Measurements from ENCODE around the gene KIF2C. TPM values are rescaled to one million over a fixed set of nuclear protein-coding genes. Genes with fewer than 3 reads are reported as not detected.

The KIF2C gene
- polyA plus RNA-seq, 2 of the 4 experiments (the other 2 are of a cell fraction): 26.9 to 40.5 TPM

DNA sequence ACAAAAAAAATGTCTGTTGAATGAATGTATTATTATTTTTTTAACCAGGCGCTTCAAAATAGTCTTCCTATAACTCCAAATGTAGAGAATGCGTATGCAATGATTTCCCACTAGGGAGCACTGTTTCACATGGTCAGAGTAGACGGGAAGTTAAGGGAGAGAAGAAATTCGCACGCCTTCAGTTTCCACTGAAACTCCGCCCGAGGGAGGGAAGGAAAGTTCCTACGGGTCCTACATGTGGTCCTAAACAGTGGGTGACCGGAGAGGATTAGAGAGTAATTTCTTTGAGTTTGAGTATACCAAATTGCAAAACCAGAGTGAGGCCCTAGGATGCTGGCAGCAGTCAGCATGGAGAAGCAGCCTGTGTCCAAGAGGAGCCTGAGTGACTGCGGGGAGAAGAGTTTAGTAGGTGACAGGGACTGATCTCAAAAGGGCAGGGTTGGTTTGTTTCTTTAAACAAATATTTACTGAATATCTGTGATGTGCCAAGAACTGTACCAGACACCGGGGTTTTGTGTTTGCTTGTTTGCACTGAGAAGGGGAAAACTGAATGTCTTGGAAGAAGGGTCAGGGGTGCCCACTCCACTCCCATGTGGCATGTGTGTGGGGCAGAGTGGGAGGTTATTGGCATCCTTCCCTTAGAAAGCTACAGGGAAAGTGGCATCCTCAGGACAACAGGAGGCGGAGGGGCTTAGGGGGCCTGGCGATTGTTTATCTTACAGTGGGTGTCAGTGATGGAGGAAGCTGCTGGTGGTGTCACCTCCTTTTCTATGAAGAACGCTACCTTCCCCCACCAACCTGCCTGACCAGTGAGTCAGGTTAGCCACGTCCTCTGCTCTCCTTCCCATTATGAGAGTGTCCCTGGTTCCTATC lies 31.4 kb upstream of the KIF2C start:
- Histone ChIP-seq H3K4me2 (peak overlapping the region; percentile 73), H3K4me1 (peaks cover 31% of the 10 kb centered on the region), H3K9me3 (no peaks in the 10 kb centered on the region), H3K27ac (peak overlapping the region; percentile 84 to 93), H3K4me3 (no peak overlapping the region)
- 27% methylated on average over 15 of the region's 15 CpGs for WGBS (ENCODE audit: missing lambda C conversion rate)
- peak; percentile 67 to 76; a peak in 5 of 6 replicates for ATAC-seq
- TF ChIP-seq TFCP2L1 (CRISPR knock-in tag; IDR thresholded peaks at IDR 0.05) (no peak), RAD21 (conservative IDR thresholded peaks at IDR 0.05 in 1 of 2, IDR thresholded peaks at IDR 0.05 in 1 of 2) (peak; percentile 43)
- TF ChIP-seq, protein P1, sequence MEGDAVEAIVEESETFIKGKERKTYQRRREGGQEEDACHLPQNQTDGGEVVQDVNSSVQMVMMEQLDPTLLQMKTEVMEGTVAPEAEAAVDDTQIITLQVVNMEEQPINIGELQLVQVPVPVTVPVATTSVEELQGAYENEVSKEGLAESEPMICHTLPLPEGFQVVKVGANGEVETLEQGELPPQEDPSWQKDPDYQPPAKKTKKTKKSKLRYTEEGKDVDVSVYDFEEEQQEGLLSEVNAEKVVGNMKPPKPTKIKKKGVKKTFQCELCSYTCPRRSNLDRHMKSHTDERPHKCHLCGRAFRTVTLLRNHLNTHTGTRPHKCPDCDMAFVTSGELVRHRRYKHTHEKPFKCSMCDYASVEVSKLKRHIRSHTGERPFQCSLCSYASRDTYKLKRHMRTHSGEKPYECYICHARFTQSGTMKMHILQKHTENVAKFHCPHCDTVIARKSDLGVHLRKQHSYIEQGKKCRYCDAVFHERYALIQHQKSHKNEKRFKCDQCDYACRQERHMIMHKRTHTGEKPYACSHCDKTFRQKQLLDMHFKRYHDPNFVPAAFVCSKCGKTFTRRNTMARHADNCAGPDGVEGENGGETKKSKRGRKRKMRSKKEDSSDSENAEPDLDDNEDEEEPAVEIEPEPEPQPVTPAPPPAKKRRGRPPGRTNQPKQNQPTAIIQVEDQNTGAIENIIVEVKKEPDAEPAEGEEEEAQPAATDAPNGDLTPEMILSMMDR (IDR thresholded peaks at IDR 0.05): peak; percentile 49; the same call in 2 of the 3 replicates
- TF ChIP-seq, protein P2, sequence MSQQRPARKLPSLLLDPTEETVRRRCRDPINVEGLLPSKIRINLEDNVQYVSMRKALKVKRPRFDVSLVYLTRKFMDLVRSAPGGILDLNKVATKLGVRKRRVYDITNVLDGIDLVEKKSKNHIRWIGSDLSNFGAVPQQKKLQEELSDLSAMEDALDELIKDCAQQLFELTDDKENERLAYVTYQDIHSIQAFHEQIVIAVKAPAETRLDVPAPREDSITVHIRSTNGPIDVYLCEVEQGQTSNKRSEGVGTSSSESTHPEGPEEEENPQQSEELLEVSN (IDR thresholded peaks at IDR 0.05; ENCODE audit: borderline replicate concordance, low read depth): peak; percentile 22; the same call in 1 of the 2 replicates
- TF ChIP-seq, protein P3, sequence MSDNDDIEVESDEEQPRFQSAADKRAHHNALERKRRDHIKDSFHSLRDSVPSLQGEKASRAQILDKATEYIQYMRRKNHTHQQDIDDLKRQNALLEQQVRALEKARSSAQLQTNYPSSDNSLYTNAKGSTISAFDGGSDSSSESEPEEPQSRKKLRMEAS (IDR thresholded peaks at IDR 0.05): peak; percentile 19; the same call in 1 of the 2 replicates
- ChIA-PET CTCF (interaction anchor here (0.8 to 3.6 kb wide), 7 partner anchors 7 to 56 kb away, joined by 3 to 12 read pairs (median 4); partner anchors contain the start of gene RNU5D-1), POLR2A (interaction anchor here (3.8 kb wide), 1 partner anchor 13 kb away, joined by 27 read pairs; no protein-coding TSS in a partner anchor)
- DNase-seq (ENCODE audit: low read depth in 1 of 2, low spot score in 1 of 2): peak; percentile 40 to 63
- no peak for FAIRE-seq

DNA sequence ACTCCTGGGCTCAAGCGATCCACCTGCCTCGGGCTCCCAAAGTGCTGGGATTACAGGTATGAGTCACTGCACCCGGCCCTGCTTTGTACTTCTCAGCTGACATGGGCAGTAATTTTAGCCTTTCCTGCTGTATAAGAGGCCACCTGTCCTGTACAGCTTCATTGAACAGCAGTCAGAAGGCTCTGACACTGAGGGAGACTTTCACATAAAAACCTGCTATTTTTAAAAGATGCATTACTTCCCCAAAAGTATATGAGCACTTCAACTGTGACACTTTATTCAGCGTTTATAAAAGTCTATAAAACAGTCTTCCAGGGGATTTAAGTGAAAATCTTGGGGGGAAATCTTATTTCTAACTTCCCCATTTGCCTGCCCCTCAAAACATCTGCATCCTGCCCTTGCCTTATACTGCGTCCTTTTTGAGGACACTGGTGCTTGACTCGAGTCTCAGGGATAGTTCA lies 26.3 kb upstream of the KIF2C start:
- FAIRE-seq: no peak
- WGBS (ENCODE audit: missing lambda C conversion rate): 25% methylated on average over 4 of the region's 6 CpGs
- Histone ChIP-seq H3K4me2 (no peak overlapping the region), H3K4me3 (no peak overlapping the region), H3K4me1 (peaks cover 12% of the 10 kb centered on the region), H3K9me3 (no peaks in the 10 kb centered on the region), H3K27ac (no peak overlapping the region)
- ChIA-PET CTCF (interaction anchor here (0.5 to 1.7 kb wide), 4 partner anchors 13 to 49 kb away, joined by 3 to 7 read pairs (median 4); partner anchors contain the start of gene RNU5D-1), POLR2A (interaction anchor here (2.5 kb wide), 1 partner anchor 8 kb away, joined by 9 read pairs; no protein-coding TSS in a partner anchor)
- no peak for DNase-seq (ENCODE audit: low read depth in 1 of 2, low spot score in 1 of 2)
- no peak for ATAC-seq
- TF ChIP-seq CHD4 (IDR thresholded peaks at IDR 0.05; ENCODE audit: borderline replicate concordance): no peak
- TF ChIP-seq PHF8 (IDR thresholded peaks at IDR 0.05; ENCODE audit: borderline replicate concordance, low read depth): no peak
- no peak for TF ChIP-seq CHD2 (IDR thresholded peaks at IDR 0.05; ENCODE audit: low read length, partially characterized antibody)
- TF ChIP-seq POLR2A (IDR thresholded peaks at IDR 0.05; ENCODE audit: low read length): no peak
- TF ChIP-seq NFE2L2 (conservative IDR thresholded peaks at IDR 0.05; ENCODE audit: low read length): no peak
- no peak for TF ChIP-seq CBX8 (IDR thresholded peaks at IDR 0.05)
- TF ChIP-seq, protein P4, sequence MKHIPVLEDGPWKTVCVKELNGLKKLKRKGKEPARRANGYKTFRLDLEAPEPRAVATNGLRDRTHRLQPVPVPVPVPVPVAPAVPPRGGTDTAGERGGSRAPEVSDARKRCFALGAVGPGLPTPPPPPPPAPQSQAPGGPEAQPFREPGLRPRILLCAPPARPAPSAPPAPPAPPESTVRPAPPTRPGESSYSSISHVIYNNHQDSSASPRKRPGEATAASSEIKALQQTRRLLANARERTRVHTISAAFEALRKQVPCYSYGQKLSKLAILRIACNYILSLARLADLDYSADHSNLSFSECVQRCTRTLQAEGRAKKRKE (CRISPR knock-in tag; IDR thresholded peaks at IDR 0.05; ENCODE audit: low read depth): no peak
- TF ChIP-seq, protein P5, sequence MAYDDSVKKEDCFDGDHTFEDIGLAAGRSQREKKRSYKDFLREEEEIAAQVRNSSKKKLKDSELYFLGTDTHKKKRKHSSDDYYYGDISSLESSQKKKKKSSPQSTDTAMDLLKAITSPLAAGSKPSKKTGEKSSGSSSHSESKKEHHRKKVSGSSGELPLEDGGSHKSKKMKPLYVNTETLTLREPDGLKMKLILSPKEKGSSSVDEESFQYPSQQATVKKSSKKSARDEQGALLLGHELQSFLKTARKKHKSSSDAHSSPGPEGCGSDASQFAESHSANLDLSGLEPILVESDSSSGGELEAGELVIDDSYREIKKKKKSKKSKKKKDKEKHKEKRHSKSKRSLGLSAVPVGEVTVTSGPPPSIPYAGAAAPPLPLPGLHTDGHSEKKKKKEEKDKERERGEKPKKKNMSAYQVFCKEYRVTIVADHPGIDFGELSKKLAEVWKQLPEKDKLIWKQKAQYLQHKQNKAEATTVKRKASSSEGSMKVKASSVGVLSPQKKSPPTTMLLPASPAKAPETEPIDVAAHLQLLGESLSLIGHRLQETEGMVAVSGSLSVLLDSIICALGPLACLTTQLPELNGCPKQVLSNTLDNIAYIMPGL (CRISPR knock-in tag; IDR thresholded peaks at IDR 0.05; ENCODE audit: borderline replicate concordance): no peak
- TF ChIP-seq ZSCAN20 (CRISPR knock-in tag; IDR thresholded peaks at IDR 0.05): no peak
- TF ChIP-seq NR3C1 (IDR thresholded peaks at IDR 0.05): no peak
- TF ChIP-seq TP53 (CRISPR knock-in tag; IDR thresholded peaks at IDR 0.05): no peak
